Sciatic nerve (tissue), 2 donors: ENCODE measurements around the gene DUOXA2. TPM values are rescaled to one million over a fixed set of nuclear protein-coding genes. Genes with fewer than 3 reads are reported as not detected.
"Not testable (repeated sequence)": the region's sequence is repeated elsewhere in the genome, so short reads cannot be mapped to it uniquely, and the experiment has no call there.

Source experiments
- ATAC-seq: fragments of 200-7000 bp; cut with Tn5 transposase; one replicate; pipeline ENCODE4 v1.9.1; 2020; ENCODE audit warnings: mild to moderate bottlenecking, moderate library complexity
- DNase-seq: peaks from one replicate; pipeline ENCODE4 v3.0.0-alpha.2; 2020; ENCODE audit warnings: low spot score
- intact Hi-C: fragments of 100-400 bp; cut with DNase I; formaldehyde crosslinking; loops from one replicate; pipeline ENCODE4 v1.14.2; 2022
- total RNA-seq: library from RNA; stranded (reverse); fragmentation: NEBNext Ultra II Directional; extraction: Animal tissue kit (Norgen Biotek cat#: 25700); gene quantifications from one replicate; pipeline ENCODE4 v1.2.1, GENCODE V29; 2021
- donor health status: DM: no; HTN: no; CAD: no.
- donor health status: DM: no; HTN: no; CAD: no.

DUOXA2 gene
- total RNA-seq = not detected

DNA sequence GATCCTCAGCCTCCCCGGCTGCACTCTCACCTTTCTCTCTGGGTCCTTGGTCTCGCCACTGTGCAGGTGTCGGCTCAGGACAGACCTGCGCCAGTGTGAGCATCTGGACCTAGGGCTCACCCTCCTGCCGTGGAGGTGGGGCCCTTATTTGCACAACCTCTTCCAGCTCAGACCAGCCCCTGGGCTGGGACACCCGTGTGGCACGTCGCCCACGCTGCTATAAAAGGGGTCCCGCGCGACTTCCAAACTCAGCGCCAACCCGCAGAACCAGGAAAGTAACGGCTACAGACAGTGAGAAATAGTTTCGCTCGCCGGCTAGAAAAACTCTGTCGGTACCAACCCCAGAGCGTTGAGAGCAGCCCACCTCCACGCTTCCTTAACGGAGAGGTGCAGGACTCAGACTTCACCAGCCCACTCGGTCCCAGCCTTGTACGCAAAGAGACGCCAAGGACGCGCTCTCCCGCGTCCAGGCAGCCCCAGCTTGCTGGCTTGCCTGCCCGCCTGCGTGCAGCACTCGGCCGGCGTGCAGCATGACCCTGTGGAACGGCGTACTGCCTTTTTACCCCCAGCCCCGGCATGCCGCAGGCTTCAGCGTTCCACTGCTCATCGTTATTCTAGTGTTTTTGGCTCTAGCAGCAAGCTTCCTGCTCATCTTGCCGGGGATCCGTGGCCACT is at the start of gene DUOXA2, which contains the start of gene DUOX2:
TSS of gene DUOXA2 (plus strand) at position 251 of the 675 bp plus-strand sequence. CDS start at position 531, 280 bp downstream.
TSS of gene DUOX2 (minus strand) at position 97 of the 675 bp plus-strand sequence. CDS start 761 bp downstream, outside the sequence.
- intact Hi-C loops = no loop called here
- DNase-seq (no peak), ATAC-seq (no peak)

GRCh38 chr15:45064386-45064785 is 49.7 kb upstream of the DUOXA2 start:
- no peak for DNase-seq
- ATAC-seq = no peak
- intact Hi-C loops = no loop called here

DNA sequence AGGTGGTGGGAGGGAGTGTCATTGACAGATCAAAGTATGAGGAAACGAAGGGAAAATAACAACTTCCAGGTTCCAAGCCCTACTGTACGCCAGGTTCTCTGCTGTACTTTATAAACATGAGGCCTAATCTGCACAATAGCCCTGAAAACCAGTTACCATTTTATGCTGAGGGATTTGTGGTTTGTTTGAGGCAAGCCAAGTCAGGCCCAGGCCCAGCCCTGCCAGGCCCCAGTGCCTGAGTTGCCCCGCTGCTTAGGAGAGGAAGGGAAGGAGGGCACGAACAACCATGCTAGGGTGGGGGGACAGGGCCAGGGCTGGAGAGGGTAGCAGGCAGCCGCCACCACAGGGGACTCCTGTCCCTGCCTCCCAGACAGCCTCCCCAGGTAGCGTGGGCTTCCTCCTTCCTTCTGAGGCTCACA is 44.2 kb upstream of the DUOXA2 start:
- DNase-seq, ATAC-seq, intact Hi-C loops: not testable (repeated sequence)

GRCh38 chr15:45073602-45074001 is 40.5 kb upstream of the DUOXA2 start:
- DNase-seq, ATAC-seq, intact Hi-C loops: not testable (repeated sequence)

- DNase-seq, intact Hi-C loops, ATAC-seq: not testable (repeated sequence)
Observed at GRCh38 chr15:45075440-45076320, 38.4 kb upstream of the DUOXA2 start.

GRCh38 chr15:45077391-45077790 is 36.7 kb upstream of the DUOXA2 start:
- intact Hi-C loops, ATAC-seq, DNase-seq: not testable (repeated sequence)

DNA sequence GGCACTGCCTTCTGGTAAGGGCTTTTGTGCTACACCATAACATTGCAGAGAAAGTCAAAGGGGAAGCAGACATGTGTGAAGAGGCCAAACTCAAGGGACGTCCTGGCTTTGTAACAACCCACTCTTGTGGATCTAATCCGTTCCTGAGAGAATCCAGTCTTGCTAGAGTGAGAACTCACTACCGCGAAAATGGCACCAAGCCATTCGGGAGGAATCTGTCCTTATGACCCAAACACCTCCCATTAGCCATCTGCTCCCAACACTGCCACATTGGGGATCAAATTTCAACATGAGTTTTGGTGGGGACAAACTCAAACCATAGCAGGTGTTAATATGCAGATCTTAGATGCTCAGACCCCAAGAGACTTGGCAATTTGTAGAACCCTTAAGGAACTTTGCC is 34.9 kb upstream of the DUOXA2 start:
- ATAC-seq, intact Hi-C loops: not testable (repeated sequence)

DNA sequence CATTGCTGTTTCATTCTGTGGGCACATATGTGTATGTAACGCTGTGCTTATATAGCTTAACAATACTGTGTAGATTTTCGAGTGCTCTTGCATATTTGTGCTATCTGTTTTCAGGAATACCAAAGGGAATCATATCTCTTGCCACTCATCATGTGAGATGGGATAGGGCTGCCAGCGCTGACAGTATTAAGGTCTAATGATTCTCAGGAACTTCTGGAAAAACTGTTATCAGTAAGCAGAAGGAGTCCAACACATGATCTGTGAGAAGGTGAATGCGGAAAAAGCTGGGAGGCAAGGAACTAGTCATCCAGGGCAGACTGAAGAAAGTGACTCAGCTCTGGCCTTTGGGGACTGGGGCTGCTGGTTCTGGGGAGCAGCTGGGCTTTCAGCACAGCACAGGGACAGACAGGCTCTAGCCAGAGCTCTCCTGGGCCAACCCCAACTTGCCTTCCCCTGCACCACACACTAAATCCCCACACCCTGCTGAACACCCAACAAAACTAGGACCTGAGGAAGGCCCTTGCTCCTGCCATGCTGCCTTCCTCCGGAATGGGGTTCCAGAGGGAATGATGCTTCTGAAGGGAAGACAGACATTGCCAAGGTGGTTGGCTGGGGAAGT is 34.4 kb upstream of the DUOXA2 start:
- intact Hi-C loops, DNase-seq, ATAC-seq: not testable (repeated sequence)

More for the DNA sequence above, 34.9 kb upstream of the DUOXA2 start:
- not testable (repeated sequence) for DNase-seq

DNA sequence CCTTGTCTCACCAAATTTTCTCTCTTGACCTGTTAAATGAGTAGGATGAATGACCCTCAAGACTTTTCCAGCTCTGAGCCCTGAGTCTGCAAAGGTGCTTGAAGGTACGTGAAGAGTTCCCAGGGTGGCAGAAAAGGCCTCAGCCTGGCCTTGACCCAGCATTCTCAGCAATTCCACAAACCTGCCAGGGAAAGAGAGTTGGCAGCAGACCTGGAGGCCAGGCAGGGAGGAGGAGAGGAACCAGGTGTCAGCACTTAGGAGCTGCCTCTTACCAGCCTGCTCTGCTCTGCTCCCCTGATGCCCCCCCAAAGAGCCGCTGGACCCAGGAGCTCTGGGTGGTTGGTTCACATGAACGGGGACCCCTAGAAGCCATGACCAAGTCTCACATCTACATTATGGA is 33.5 kb upstream of the DUOXA2 start:
- ATAC-seq, intact Hi-C loops, DNase-seq: not testable (repeated sequence)

DNA sequence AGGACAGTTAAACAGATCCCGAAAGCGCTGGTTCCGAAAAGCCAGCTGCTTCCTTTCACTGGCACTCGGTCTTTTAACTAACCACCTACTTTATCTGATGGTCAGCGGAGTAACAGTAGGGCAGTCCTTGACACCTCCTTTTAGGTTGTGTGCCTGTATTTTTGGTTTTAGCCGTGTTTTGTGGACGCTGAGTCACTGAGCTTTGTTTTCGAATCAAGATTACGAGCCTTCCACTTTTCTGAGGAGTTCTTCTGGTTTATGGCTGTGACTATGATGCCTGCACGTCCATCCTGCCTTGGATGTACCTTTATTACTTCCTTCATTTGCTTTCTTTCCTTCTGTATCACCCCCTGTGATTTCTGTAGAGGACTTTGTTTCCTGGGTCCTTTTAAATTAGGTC is 31.7 kb upstream of the DUOXA2 start:
- ATAC-seq, DNase-seq, intact Hi-C loops: not testable (repeated sequence)

GRCh38 chr15:45083223-45083622 is 30.9 kb upstream of the DUOXA2 start:
- no peak for DNase-seq
- intact Hi-C loops = no loop called here
- no peak for ATAC-seq

DNA sequence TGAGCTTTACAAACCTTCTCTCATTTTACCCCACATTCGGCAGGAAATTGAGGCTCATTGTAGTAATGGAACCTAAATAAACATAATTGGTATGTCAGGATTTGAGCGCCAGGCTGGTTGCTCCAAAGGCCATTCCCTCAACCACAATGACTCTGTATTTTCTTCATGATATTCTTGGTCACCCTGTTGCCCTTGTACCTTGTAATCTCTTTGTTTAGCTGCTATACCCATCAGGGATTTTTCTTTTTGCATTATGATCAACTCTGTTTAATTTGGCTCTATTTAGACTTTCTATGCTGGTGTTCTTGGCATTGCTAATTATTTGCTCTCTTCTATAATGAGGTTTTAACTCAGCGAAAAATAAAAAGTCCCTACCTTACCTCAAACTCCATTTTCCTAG is 30.0 kb upstream of the DUOXA2 start:
- DNase-seq = no peak
- intact Hi-C loops = no loop called here
- ATAC-seq = no peak

DNA sequence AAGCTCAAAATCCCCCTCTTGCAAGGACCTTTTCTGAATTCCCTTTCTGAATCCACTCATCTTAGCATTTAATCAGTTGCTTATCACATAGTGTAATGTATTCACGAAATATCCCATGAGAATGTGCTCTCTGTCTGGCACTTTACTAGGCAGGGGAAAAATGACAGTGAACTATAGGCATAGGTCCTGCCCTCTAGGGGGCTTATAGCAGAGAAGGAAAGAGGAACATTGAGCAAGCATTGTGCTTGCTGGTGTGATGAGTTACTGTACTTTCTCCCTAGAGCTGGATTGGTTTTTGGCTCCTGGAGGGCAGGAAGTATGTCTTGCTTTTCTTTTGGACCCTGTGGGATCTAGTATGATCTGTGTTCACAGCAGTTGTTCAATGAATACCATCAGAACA is 26.6 kb upstream of the DUOXA2 start:
- intact Hi-C loops = no loop called here
- no peak for ATAC-seq
- no peak for DNase-seq

DNA sequence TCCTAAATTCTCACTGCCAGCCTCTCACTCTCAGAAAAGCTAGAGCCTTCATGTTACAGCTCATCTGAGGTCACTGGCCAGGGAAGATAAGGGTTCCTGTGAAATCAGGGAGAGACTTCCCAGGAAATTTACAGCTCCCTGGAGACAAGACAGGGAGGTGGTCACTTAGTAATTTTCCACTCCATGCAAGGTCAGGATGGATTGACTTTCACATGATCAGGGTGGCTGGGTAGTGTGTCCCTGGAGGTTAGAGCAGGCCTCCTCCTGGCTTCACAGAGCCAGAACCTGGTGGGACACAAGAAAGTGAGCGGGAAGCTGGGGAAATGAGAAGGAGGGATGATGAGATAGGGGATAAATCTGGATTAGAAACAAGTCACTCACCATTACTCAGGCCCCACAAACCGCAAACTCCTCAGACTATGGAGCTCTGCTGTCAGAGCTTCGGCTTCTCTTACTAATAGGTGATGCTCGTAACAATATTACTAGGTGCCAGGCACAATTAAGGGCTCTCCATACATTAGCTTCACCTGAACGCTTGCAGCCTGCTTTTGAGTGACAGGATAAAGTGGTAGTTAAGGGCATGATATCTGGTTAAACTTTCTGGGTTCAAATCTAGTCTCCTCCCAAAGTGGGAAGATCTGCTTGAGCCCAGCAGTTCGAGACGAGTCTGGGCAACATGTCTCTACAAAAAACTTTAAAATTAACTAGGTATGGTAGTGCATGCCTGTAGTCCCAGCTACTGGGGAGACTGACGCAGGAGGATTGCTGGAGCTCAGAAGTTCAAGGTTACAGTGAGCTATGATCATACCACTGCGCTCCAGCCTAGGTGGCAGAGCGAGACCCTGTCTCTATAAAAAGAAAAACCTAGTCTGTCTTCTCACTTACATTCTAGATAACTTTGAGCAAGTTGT is 25.1 kb upstream of the DUOXA2 start:
- DNase-seq = no peak
- intact Hi-C loops = no loop called here
- ATAC-seq = no peak

DNA sequence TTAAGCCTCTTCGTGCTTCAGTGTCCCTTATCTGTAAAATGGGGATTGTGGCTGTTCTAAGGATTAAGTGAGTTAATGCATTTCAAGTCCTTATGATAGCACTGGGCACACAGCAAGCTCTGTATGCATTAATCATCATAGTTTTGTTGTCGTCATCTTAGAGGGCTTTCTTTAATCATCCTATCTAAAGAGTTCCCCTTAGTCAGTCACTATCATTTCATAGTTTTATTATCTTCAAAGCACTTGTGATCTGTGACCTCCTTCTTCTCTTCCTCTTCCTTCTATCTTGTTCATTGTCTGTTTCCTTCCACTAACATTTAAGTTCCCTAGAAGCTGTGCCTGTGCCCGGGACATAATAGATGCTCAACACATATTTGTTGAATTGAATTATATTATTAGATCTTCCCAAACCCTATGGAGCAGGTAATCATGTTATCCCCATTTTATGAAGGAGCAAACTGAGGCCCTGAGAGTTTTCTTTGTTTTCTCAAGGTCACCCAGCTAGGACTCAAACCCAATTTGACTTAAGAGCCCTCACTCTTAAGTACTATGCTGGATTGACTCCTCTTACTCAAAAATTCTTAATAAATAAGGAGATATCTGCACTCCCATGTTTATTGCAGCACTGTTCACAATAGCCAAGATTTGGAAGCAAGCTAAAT is 24.3 kb upstream of the DUOXA2 start:
- intact Hi-C loops = no loop called here
- DNase-seq (no peak), ATAC-seq (no peak)

- no peak for DNase-seq
- ATAC-seq = no peak
- intact Hi-C loops = no loop called here
Observed at GRCh38 chr15:45091161-45091560, 23.0 kb upstream of the DUOXA2 start.

DNA sequence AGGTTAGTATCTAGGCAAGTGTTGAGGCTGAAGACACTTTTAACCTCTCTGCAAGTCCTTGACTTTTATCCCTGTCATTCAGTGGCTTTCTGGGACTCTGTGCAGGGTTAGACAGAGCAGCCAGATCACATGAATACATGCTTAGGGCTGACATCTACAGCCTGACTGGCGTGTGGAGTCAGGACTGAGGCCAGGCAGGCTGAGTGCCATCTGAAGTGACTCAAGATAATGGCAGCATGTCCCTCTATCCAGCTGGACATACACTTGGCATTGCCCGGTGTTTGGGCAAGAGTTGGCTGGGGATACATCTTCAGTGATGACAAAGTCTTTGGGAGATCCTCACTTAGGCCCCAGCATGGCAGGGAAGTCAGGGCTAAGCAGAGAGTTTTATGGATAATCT is 22.6 kb upstream of the DUOXA2 start:
- no peak for ATAC-seq
- intact Hi-C loops = no loop called here
- no peak for DNase-seq

GRCh38 chr15:45093013-45093412 is 21.1 kb upstream of the DUOXA2 start:
- ATAC-seq (no peak), DNase-seq (no peak)
- intact Hi-C loops = no loop called here
